HCT116 (cell line): ENCODE data around the gene KRTAP6-1.

Source experiments
- ELF1 ChIP-seq: IDR thresholded peaks from 2 replicates; pipeline ENCODE4 v1.6.1; 2012; ENCODE audit warnings: low read depth, borderline replicate concordance
- POLR2A ChIP-seq: IDR thresholded peaks from 2 replicates; pipeline ENCODE4 v1.7.0; 2011; ENCODE audit warnings: borderline replicate concordance; ENCODE audit not compliant: insufficient read depth, insufficient read length; ENCODE audit errors: extremely low read depth
- TCF7L2 ChIP-seq: IDR thresholded peaks from 2 replicates; pipeline ENCODE4 v1.7.0; 2011; ENCODE audit warnings: borderline replicate concordance, inconsistent platforms; ENCODE audit not compliant: insufficient read depth, insufficient read length; ENCODE audit errors: extremely low read depth

DNA sequence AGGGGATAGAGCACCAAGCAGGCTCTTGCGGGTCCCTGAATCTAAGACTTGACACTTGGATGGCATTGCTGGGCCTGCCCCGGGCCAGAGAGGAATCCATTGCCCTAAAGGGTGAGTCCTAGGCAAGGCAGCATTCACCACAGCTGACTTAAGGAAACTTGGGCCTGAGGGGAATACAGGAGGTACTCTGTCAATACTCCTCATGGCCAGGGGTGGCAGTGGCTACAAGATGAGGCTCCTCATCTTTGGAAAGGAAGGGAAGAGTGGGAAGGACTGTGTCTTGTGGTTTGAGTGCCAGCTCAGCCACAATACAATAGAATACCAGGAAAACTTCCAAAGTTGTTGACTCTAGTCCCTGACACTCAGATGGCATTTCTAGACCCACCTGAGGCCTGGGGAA lies 7.8 kb downstream of the KRTAP6-1 start:
- TF ChIP-seq TCF7L2 (no peak), ELF1 (no peak), POLR2A (no peak)
